Ishikawa (cell line): ENCODE measurements around the gene ADAMTS15.

Experiments
- CEBPB ChIP-seq: IDR thresholded peaks from 2 replicates; pipeline ENCODE4 v1.6.1; 2012
- CREB1 ChIP-seq: IDR thresholded peaks from 2 replicates; pipeline ENCODE4 v1.6.1; 2012; ENCODE audit warnings: low read depth
- EGR1 ChIP-seq: IDR thresholded peaks from 2 replicates; pipeline ENCODE4 v1.6.1; 2012
- EP300 ChIP-seq: IDR thresholded peaks from 2 replicates; pipeline ENCODE4 v1.6.1; 2012; ENCODE audit warnings: borderline replicate concordance
- RAD21 ChIP-seq: IDR thresholded peaks from 2 replicates; pipeline ENCODE4 v1.6.1; 2012; ENCODE audit warnings: low read depth
- TAF1 ChIP-seq: IDR thresholded peaks from 2 replicates; pipeline ENCODE4 v1.6.1; 2012; ENCODE audit warnings: low read depth, mild to moderate bottlenecking
- TCF12 ChIP-seq: IDR thresholded peaks from 2 replicates; pipeline ENCODE4 v1.6.1; 2012; ENCODE audit warnings: low read depth
- YY1 ChIP-seq: IDR thresholded peaks from 2 replicates; pipeline ENCODE4 v1.6.1; 2012; ENCODE audit warnings: low read depth
- TF ChIP-seq, protein P1 (sequence below): IDR thresholded peaks from 2 replicates; pipeline ENCODE4 v1.6.1; 2012
- TF ChIP-seq, protein P2 (sequence below): IDR thresholded peaks from 2 replicates; pipeline ENCODE4 v1.6.1; 2012; ENCODE audit warnings: low read depth, mild to moderate bottlenecking
- TF ChIP-seq, protein P3 (sequence below): IDR thresholded peaks from 2 replicates; pipeline ENCODE4 v1.6.1; 2012

DNA sequence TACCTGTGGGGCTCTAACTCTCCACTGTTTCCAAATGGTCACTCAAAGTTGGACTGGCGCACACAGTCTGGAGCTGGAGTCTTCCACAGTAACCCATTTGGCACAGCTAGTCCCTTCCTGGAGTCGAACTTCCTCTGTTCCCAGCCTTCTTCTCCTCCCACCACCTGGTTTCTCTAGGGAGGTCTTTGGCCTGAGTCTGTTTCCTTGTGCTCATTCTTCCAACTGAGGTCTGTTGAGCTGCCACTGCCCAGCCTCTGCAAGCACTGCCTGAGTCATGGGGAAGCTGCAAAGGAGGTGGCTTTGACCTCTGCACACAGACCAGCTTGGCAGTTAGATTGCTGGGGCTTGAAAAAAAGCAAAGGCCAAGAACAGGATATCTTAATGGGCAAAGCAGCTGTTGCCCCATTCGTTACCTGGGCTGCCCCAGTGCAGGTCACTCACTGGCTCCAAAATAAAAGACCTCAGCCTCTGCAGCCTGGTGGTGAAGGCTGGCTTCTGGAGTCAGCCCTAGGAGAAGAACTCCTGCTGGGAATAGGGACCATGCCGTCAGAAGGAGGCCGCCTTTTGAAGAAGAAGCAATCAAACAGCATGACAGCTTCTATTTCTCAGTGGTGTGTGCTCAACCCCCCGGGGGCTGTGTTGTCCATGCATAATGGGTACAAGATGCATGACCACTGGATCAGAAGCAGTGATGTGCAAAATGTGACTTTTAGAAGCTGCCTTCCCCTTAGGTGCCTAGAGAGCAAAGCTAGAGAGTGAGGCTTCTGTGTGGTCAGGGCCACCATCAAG, 3.0 kb downstream of the ADAMTS15 start:
- TF ChIP-seq TAF1 (no peak), YY1 (no peak), RAD21 (no peak), TCF12 (no peak), EGR1 (no peak), EP300 (no peak), CREB1 (no peak), CEBPB (no peak)
- TF ChIP-seq, protein P1, sequence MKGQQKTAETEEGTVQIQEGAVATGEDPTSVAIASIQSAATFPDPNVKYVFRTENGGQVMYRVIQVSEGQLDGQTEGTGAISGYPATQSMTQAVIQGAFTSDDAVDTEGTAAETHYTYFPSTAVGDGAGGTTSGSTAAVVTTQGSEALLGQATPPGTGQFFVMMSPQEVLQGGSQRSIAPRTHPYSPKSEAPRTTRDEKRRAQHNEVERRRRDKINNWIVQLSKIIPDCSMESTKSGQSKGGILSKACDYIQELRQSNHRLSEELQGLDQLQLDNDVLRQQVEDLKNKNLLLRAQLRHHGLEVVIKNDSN: no peak
- TF ChIP-seq, protein P2, sequence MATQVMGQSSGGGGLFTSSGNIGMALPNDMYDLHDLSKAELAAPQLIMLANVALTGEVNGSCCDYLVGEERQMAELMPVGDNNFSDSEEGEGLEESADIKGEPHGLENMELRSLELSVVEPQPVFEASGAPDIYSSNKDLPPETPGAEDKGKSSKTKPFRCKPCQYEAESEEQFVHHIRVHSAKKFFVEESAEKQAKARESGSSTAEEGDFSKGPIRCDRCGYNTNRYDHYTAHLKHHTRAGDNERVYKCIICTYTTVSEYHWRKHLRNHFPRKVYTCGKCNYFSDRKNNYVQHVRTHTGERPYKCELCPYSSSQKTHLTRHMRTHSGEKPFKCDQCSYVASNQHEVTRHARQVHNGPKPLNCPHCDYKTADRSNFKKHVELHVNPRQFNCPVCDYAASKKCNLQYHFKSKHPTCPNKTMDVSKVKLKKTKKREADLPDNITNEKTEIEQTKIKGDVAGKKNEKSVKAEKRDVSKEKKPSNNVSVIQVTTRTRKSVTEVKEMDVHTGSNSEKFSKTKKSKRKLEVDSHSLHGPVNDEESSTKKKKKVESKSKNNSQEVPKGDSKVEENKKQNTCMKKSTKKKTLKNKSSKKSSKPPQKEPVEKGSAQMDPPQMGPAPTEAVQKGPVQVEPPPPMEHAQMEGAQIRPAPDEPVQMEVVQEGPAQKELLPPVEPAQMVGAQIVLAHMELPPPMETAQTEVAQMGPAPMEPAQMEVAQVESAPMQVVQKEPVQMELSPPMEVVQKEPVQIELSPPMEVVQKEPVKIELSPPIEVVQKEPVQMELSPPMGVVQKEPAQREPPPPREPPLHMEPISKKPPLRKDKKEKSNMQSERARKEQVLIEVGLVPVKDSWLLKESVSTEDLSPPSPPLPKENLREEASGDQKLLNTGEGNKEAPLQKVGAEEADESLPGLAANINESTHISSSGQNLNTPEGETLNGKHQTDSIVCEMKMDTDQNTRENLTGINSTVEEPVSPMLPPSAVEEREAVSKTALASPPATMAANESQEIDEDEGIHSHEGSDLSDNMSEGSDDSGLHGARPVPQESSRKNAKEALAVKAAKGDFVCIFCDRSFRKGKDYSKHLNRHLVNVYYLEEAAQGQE: no peak
- TF ChIP-seq, protein P3, sequence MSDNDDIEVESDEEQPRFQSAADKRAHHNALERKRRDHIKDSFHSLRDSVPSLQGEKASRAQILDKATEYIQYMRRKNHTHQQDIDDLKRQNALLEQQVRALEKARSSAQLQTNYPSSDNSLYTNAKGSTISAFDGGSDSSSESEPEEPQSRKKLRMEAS: no peak
